ENCODE results near the gene UBTD1. TPM values are rescaled to one million over a fixed set of nuclear protein-coding genes. Genes with fewer than 3 reads are reported as not detected.

The UBTD1 gene
- total and polyA plus RNA-seq, 10 donors = 4.5 to 17.6 (median 11.8) TPM

- peaks cover 0 to 11% (median 5%) of the 10 kb centered on the region in 6 donors for H3K4me1 ChIP-seq
- no peaks in the 10 kb centered on the region for H3K36me3 ChIP-seq
- no peak for TF ChIP-seq POLR2AphosphoS5 (IDR thresholded peaks at IDR 0.05)
- H3K27ac ChIP-seq = no peak overlapping the region
- no peaks in the 10 kb centered on the region for H3K9me3 ChIP-seq
- intact Hi-C loops (cut with DNase I; ENCODE audit: low total_unique reads) = no loop called here
- H3K4me3 ChIP-seq = no peak overlapping the region
- no peaks in the 10 kb centered on the region for H3K27me3 ChIP-seq (replicated peaks in 1 of 7)
- 62 to 100% (median 86%) methylated on average over 1 of the region's 1 CpG for whole genome bisulfite sequencing, 5 donors
- DNase-seq = no peak
Measured at GRCh38 chr10:97512993-97513392, 14.3 kb downstream of the UBTD1 start.

GRCh38 chr10:97514344-97514743, 15.6 kb downstream of the UBTD1 start:
- H3K4me1 ChIP-seq = peaks cover 0 to 23% (median 9%) of the 10 kb centered on the region in 6 donors
- intact Hi-C loops (cut with DNase I; ENCODE audit: low total_unique reads) = no loop called here
- DNase-seq = peak; percentile 17
- TF ChIP-seq POLR2A (IDR thresholded peaks at IDR 0.05) = no peak
- TF ChIP-seq CTCF (IDR thresholded peaks at IDR 0.05 in 8 of 11, conservative IDR thresholded peaks at IDR 0.05 in 3 of 11) = no peak
- no peak for TF ChIP-seq POLR2AphosphoS5 (IDR thresholded peaks at IDR 0.05)
- no peak overlapping the region for H3K4me3 ChIP-seq
- WGBS, 5 donors = 69 to 82% (median 78%) methylated on average over 9 to 10 of the region's 10 CpGs
- H3K27ac ChIP-seq = no peak overlapping the region
- H3K27me3 ChIP-seq (replicated peaks in 1 of 7) = no peaks in the 10 kb centered on the region
- H3K36me3 ChIP-seq = no peaks in the 10 kb centered on the region
- no peaks in the 10 kb centered on the region for H3K9me3 ChIP-seq

- Histone ChIP-seq H3K4me1 (peaks cover 0 to 23% (median 9%) of the 10 kb centered on the region in 6 donors), H3K27me3 (replicated peaks in 1 of 7) (no peaks in the 10 kb centered on the region), H3K4me3 (no peak overlapping the region), H3K9me3 (no peaks in the 10 kb centered on the region), H3K27ac (no peak overlapping the region), H3K36me3 (no peaks in the 10 kb centered on the region)
- peak; percentile 10 for DNase-seq
- intact Hi-C loops (cut with DNase I; ENCODE audit: low total_unique reads) = no loop called here
- 77 to 92% (median 90%) methylated on average over 10 of the region's 10 CpGs for WGBS, 5 donors
- no peak for TF ChIP-seq POLR2A (IDR thresholded peaks at IDR 0.05)
- TF ChIP-seq POLR2AphosphoS5 (IDR thresholded peaks at IDR 0.05) = no peak
- no peak for TF ChIP-seq CTCF (IDR thresholded peaks at IDR 0.05 in 8 of 11, conservative IDR thresholded peaks at IDR 0.05 in 3 of 11)
Measured at GRCh38 chr10:97515271-97515978, 16.7 kb downstream of the UBTD1 start.

- Histone ChIP-seq H3K27me3 (replicated peaks in 1 of 7) (no peaks in the 10 kb centered on the region), H3K4me3 (no peak overlapping the region), H3K36me3 (no peaks in the 10 kb centered on the region), H3K9me3 (no peaks in the 10 kb centered on the region), H3K4me1 (peaks cover 0 to 21% (median 9%) of the 10 kb centered on the region in 6 donors), H3K27ac (peak overlapping the region in 2 of 8 donors; percentile 34 to 51)
- 82 to 92% (median 85%) methylated on average over 12 to 15 of the region's 15 CpGs for WGBS, 5 donors
- intact Hi-C loops (cut with DNase I; ENCODE audit: low total_unique reads) = no loop called here
- peak; percentile 55 for DNase-seq
- no peak for TF ChIP-seq POLR2AphosphoS5 (IDR thresholded peaks at IDR 0.05)
- TF ChIP-seq POLR2A (IDR thresholded peaks at IDR 0.05) = no peak
- TF ChIP-seq CTCF (IDR thresholded peaks at IDR 0.05 in 8 of 11, conservative IDR thresholded peaks at IDR 0.05 in 3 of 11) = no peak
Measured at GRCh38 chr10:97517096-97517750, 18.5 kb downstream of the UBTD1 start.

Data from spleen (tissue), 11 donors.